CD4-positive, alpha-beta memory T cell (primary cell): ENCODE measurements around the gene REV1. TPM values are rescaled to one million over a fixed set of nuclear protein-coding genes. Genes with fewer than 3 reads are reported as not detected.
"Not testable (repeated sequence)": the region's sequence is repeated elsewhere in the genome, so short reads cannot be mapped to it uniquely, and the experiment has no call there.

Source experiments
- CTCF ChIA-PET: fragments of 350-600 bp; sonication (Branson Sonifier 250); formaldehyde crosslinking; loops from one replicate; lab custom pipeline; 2021; ENCODE audit warnings: inconsistent platforms; ENCODE audit not compliant: partially characterized antibody; lab: Charles Lee
- POLR2A ChIA-PET: fragments of 350-600 bp; sonication (Branson Sonifier 250); formaldehyde crosslinking; loops from one replicate; lab custom pipeline; 2021; ENCODE audit not compliant: partially characterized antibody; lab: Charles Lee
- DNase-seq, 5 donors: peaks; one replicate each; pipeline versions ENCODE4 v3.0.0 to v3.0.0-alpha.2; 2020 to 2022; ENCODE audit warnings: mixed read lengths in 1 of 5
- H3K27ac ChIP-seq: one replicate; pipeline ENCODE4 v1.7.0; 2013; ENCODE audit warnings: low read depth, low read length
- H3K27me3 ChIP-seq: 2 replicates; pipeline ENCODE4 v1.7.0; 2013; ENCODE audit warnings: mild to moderate bottlenecking, low read length, moderate library complexity; ENCODE audit not compliant: insufficient read depth
- H3K36me3 ChIP-seq: 2 replicates; pipeline ENCODE4 v1.7.0; 2013; ENCODE audit warnings: mild to moderate bottlenecking, low read length, moderate library complexity; ENCODE audit not compliant: insufficient read depth
- H3K4me1 ChIP-seq: 2 replicates; pipeline ENCODE4 v1.7.0; 2013; ENCODE audit warnings: mild to moderate bottlenecking, low read length, moderate library complexity; ENCODE audit not compliant: insufficient read depth
- H3K4me3 ChIP-seq, 2 donors: one replicate each; pipeline ENCODE4 v1.7.0; 2013; ENCODE audit warnings: low read length in 2 of 2, mild to moderate bottlenecking in 1 of 2
- H3K9me3 ChIP-seq, 2 donors: one replicate each; pipeline ENCODE4 v1.7.0; 2013; ENCODE audit warnings: low read length in 2 of 2, control low read depth in 1 of 2; ENCODE audit not compliant: control insufficient read depth in 1 of 2
- H3K27ac Mint-ChIP-seq, 7 donors: one replicate each; pipeline ENCODE4 v1.8.0; 2020 to 2021; ENCODE audit warnings: mixed read lengths in 7 of 7, mild to moderate bottlenecking in 6 of 7, inconsistent platforms in 3 of 7, moderate library complexity in 3 of 7
- H3K27me3 Mint-ChIP-seq, 2 donors: one replicate each; pipeline ENCODE4 v1.8.0; 2020 to 2021; ENCODE audit warnings: mixed read lengths in 2 of 2
- H3K36me3 Mint-ChIP-seq, 2 donors: one replicate each; pipeline ENCODE4 v1.8.0; 2020 to 2021; ENCODE audit warnings: mixed read lengths in 2 of 2, inconsistent platforms in 1 of 2, mild to moderate bottlenecking in 1 of 2
- H3K4me1 Mint-ChIP-seq, 4 donors: one replicate each; pipeline ENCODE4 v1.8.0; 2020 to 2021; ENCODE audit warnings: mixed read lengths in 4 of 4, mild to moderate bottlenecking in 1 of 4
- H3K4me3 Mint-ChIP-seq, 8 donors: one replicate each; pipeline ENCODE4 v1.8.0; 2020 to 2021; ENCODE audit warnings: mixed read lengths in 8 of 8, mild to moderate bottlenecking in 7 of 8, moderate library complexity in 6 of 8, inconsistent platforms in 3 of 8
- H3K9me3 Mint-ChIP-seq, 8 donors: one replicate each; pipeline ENCODE4 v1.8.0; 2020 to 2021; ENCODE audit warnings: mixed read lengths in 8 of 8, mild to moderate bottlenecking in 5 of 8, inconsistent platforms in 3 of 8, moderate library complexity in 1 of 8
- intact Hi-C: fragments of 100-400 bp; cut with micrococcal nuclease; formaldehyde crosslinking; loops from one replicate; pipeline ENCODE4 v1.15.1; 2023
- polyA plus RNA-seq, 2 donors: library from polyadenylated mRNA; unstranded; fragments of 300-500 nt; fragmentation: Illumina TruSeq; gene quantifications; one replicate each; pipeline ENCODE4 v1.2.3, GENCODE V29; 2021
- total RNA-seq, 2 experiments: library from RNA; stranded (reverse); gene quantifications; one replicate each; pipeline ENCODE4 v1.2.3, GENCODE V29; 2021

Gene REV1
- total and polyA plus RNA-seq, 4 experiments from 2014 or later, result 17.0 to 62.0 (median 41.2) TPM

DNA sequence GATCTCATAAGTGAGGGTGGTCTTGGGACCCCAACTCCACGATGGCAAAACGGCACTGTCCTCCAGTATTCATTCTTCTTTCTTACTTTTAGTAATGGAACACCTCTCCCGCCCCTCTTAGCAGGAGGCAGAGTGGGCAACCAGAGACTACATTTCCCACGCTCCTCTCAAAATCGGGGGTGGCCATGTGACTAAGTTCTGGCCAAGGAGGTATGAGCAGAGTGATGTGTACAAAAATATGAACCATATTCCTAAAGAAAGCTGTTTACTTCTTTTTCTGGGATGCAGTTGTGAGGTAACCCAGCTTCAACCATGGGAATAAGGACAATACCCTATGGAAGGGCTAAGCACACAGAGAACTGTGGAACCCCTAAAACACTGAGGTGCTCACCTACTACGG lies 12.8 kb downstream of the REV1 start:
- Histone ChIP-seq H3K4me1 (peaks cover 45% of the 10 kb centered on the region), H3K9me3 (no peaks in the 10 kb centered on the region), H3K27ac (no peak overlapping the region), H3K36me3 (no peaks in the 10 kb centered on the region), H3K4me3 (no peak overlapping the region), H3K27me3 (no peaks in the 10 kb centered on the region)
- Mint-ChIP-seq H3K9me3 (no peaks in the 10 kb centered on the region), H3K4me3 (no peak overlapping the region), H3K4me1 (peaks cover 41 to 71% (median 55%) of the 10 kb centered on the region in 4 donors), H3K27ac (peak overlapping the region in 2 of 7 donors; percentile 29 to 55), H3K27me3 (no peaks in the 10 kb centered on the region), H3K36me3 (peaks cover under 1 to 1% of the 10 kb centered on the region in 2 donors)
- POLR2A ChIA-PET, result no interaction called here
- CTCF ChIA-PET, result no interaction called here
- DNase-seq, result no peak
- intact Hi-C loops, result no loop called here

GRCh38 chr2:99476629-99477028 lies 13.2 kb downstream of the REV1 start:
- H3K36me3 Mint-ChIP-seq, result peaks cover under 1 to 1% of the 10 kb centered on the region in 2 donors
- no peak overlapping the region for H3K4me3 Mint-ChIP-seq
- ChIA-PET CTCF (no interaction called here), POLR2A (no interaction called here)
- Histone ChIP-seq H3K27me3 (no peaks in the 10 kb centered on the region), H3K27ac (no peak overlapping the region), H3K9me3 (no peaks in the 10 kb centered on the region), H3K36me3 (no peaks in the 10 kb centered on the region), H3K4me1 (peaks cover 41% of the 10 kb centered on the region), H3K4me3 (no peak overlapping the region)
- peak overlapping the region in 2 of 7 donors; percentile 29 to 55 for H3K27ac Mint-ChIP-seq
- H3K27me3 Mint-ChIP-seq, result no peaks in the 10 kb centered on the region
- intact Hi-C loops, result no loop called here
- no peak for DNase-seq
- peaks cover 43 to 71% (median 56%) of the 10 kb centered on the region in 4 donors for H3K4me1 Mint-ChIP-seq
- no peaks in the 10 kb centered on the region for H3K9me3 Mint-ChIP-seq

GRCh38 chr2:99475095-99475494 lies 14.7 kb downstream of the REV1 start:
- H3K36me3 ChIP-seq, H3K27me3 Mint-ChIP-seq, intact Hi-C loops, CTCF ChIA-PET, H3K27me3 ChIP-seq, POLR2A ChIA-PET, H3K36me3 Mint-ChIP-seq, H3K4me3 ChIP-seq, H3K9me3 Mint-ChIP-seq, H3K27ac ChIP-seq, DNase-seq, H3K9me3 ChIP-seq: not testable (repeated sequence)
- Mint-ChIP-seq H3K27ac (peak overlapping the region in 1 of 7 donors; percentile 42), H3K4me1 (peaks cover 38 to 64% (median 52%) of the 10 kb centered on the region in 4 donors), H3K4me3 (peak overlapping the region in 1 of 8 donors; percentile 39)
- H3K4me1 ChIP-seq, result peaks cover 34% of the 10 kb centered on the region

- Mint-ChIP-seq H3K4me1 (peaks cover 38 to 65% (median 52%) of the 10 kb centered on the region in 4 donors), H3K27me3 (no peaks in the 10 kb centered on the region), H3K27ac (no peak overlapping the region), H3K9me3 (no peaks in the 10 kb centered on the region), H3K4me3 (no peak overlapping the region), H3K36me3 (peaks cover 0 to 8% of the 10 kb centered on the region in 2 donors)
- DNase-seq, result no peak
- peaks cover 32% of the 10 kb centered on the region for H3K4me1 ChIP-seq
- ChIA-PET CTCF (no interaction called here), POLR2A (no interaction called here)
- intact Hi-C loops, result no loop called here
- no peaks in the 10 kb centered on the region for H3K36me3 ChIP-seq
- H3K9me3 ChIP-seq, result no peaks in the 10 kb centered on the region
- no peak overlapping the region for H3K27ac ChIP-seq
- H3K27me3 ChIP-seq, result no peaks in the 10 kb centered on the region
- H3K4me3 ChIP-seq, result no peak overlapping the region
These were observed 16.2 kb downstream of the REV1 start for GRCh38 chr2:99473518-99474083.

DNA sequence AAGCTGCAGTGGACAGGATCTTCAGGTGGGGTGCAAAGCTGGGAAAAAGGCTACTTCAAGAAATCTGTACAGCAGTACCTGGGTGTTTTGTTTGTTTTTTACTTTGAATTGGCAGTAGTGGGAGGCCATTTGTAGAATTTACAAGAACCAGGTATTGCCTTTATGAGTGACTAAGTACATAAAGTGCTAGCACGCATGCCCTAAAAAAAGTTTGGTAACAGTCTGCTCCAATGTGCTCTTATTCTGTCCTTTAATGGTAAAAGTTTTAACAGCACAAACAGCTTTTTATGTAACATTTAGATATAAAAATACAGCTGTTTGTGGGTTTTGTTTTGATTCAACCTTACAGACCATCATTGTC lies 17.2 kb downstream of the REV1 start:
- Mint-ChIP-seq H3K4me1 (peaks cover 38 to 66% (median 53%) of the 10 kb centered on the region in 4 donors), H3K9me3 (no peaks in the 10 kb centered on the region), H3K27ac (peak overlapping the region in 2 of 7 donors; percentile 23 to 67), H3K36me3 (peaks cover 0 to 8% of the 10 kb centered on the region in 2 donors), H3K4me3 (no peak overlapping the region), H3K27me3 (no peaks in the 10 kb centered on the region)
- no peaks in the 10 kb centered on the region for H3K9me3 ChIP-seq
- ChIA-PET POLR2A (no interaction called here), CTCF (no interaction called here)
- intact Hi-C loops, result no loop called here
- no peak overlapping the region for H3K27ac ChIP-seq
- H3K4me3 ChIP-seq, result no peak overlapping the region
- no peaks in the 10 kb centered on the region for H3K36me3 ChIP-seq
- H3K27me3 ChIP-seq, result no peaks in the 10 kb centered on the region
- no peak for DNase-seq
- peaks cover 29% of the 10 kb centered on the region for H3K4me1 ChIP-seq

DNA sequence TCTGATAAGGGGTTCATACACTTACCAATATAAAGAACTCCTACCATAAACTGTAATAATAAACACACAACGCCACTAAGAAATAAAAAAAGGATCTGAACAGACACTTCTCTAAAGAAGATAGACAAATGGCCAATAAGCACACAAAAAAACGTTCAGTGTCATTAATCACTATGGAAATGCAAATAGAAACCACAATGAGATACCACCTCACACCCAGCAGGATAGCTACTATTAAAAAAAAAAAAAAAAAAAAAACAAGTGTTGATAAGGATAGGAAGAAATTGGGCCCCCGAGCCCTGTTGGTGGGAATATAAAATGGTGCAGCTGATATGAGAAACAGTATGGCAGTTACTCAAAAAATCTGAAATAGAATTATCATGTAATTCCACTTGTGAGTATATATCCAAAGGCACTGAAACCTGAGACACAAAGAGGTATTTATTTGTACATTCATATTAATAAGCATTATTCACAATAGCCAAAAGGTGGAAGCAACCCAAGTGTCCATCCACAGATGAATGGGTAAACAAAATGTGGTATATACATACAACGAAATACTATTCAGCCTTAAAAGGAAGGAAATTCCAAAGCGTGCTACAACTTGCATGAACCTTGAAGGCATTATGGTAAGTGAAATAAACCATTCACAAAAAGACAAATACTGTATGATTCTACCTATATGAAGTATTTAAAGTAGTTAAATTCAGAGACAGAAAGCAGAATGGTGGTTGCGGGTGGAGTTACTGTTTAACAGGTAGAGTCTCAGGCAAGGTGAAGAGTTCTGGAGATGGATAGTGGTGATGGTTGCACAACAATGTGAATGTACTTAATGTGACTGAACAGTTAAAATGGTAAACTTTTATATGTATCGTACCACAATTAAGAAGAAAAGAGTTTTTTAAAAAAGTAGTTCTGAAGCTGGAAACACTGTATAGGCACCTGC lies 17.9 kb downstream of the REV1 start:
- intact Hi-C loops, result no loop called here
- CTCF ChIA-PET, result no interaction called here
- Histone ChIP-seq H3K9me3 (no peaks in the 10 kb centered on the region), H3K4me3 (no peak overlapping the region), H3K27me3 (no peaks in the 10 kb centered on the region), H3K36me3 (no peaks in the 10 kb centered on the region), H3K27ac (no peak overlapping the region), H3K4me1 (peaks cover 26% of the 10 kb centered on the region)
- Mint-ChIP-seq H3K27me3 (no peaks in the 10 kb centered on the region), H3K4me3 (peak overlapping the region in 1 of 8 donors; percentile 42), H3K9me3 (no peaks in the 10 kb centered on the region), H3K4me1 (peaks cover 41 to 66% (median 54%) of the 10 kb centered on the region in 4 donors), H3K36me3 (peaks cover 0 to 8% of the 10 kb centered on the region in 2 donors), H3K27ac (peak overlapping the region in 2 of 7 donors; percentile 1 to 67)
- POLR2A ChIA-PET, result no interaction called here
- no peak for DNase-seq

- peaks cover 38 to 67% (median 53%) of the 10 kb centered on the region in 4 donors for H3K4me1 Mint-ChIP-seq
- no peak overlapping the region for H3K27ac Mint-ChIP-seq
- Histone ChIP-seq H3K4me1 (peaks cover 22% of the 10 kb centered on the region), H3K4me3 (no peak overlapping the region), H3K9me3 (no peaks in the 10 kb centered on the region), H3K27me3 (no peaks in the 10 kb centered on the region), H3K36me3 (no peaks in the 10 kb centered on the region), H3K27ac (no peak overlapping the region)
- peaks cover 0 to 8% of the 10 kb centered on the region in 2 donors for H3K36me3 Mint-ChIP-seq
- H3K4me3 Mint-ChIP-seq, result no peak overlapping the region
- no peak for DNase-seq
- intact Hi-C loops, result no loop called here
- POLR2A ChIA-PET, result no interaction called here
- CTCF ChIA-PET, result no interaction called here
- no peaks in the 10 kb centered on the region for H3K27me3 Mint-ChIP-seq
- no peaks in the 10 kb centered on the region for H3K9me3 Mint-ChIP-seq
These were observed 18.9 kb downstream of the REV1 start for GRCh38 chr2:99470957-99471356.
